IPS DF 6.9 (cell line): Measurements from ENCODE around the gene PTPRN2.
"Not testable (repeated sequence)": the region's sequence is repeated elsewhere in the genome, so short reads cannot be mapped to it uniquely, and the experiment has no call there.

ENCODE experiments used
- DNase-seq: peaks from one replicate; pipeline ENCODE4 v3.0.0-alpha.2; 2013; ENCODE audit warnings: low read depth, low spot score
- H3K27ac ChIP-seq: one replicate; pipeline ENCODE4 v1.5.1; 2013; ENCODE audit warnings: low read length, control low read depth
- H3K27me3 ChIP-seq: 2 replicates; pipeline ENCODE4 v1.6.1; 2013; ENCODE audit warnings: mild to moderate bottlenecking, low read length; ENCODE audit not compliant: control insufficient read depth, insufficient read depth
- H3K36me3 ChIP-seq: 2 replicates; pipeline ENCODE4 v1.6.1; 2013; ENCODE audit warnings: low read length; ENCODE audit not compliant: control insufficient read depth, insufficient read depth
- H3K4me1 ChIP-seq: 2 replicates; pipeline ENCODE4 v1.6.1; 2013; ENCODE audit warnings: low read length; ENCODE audit not compliant: control insufficient read depth, insufficient read depth
- H3K4me3 ChIP-seq: 2 replicates; pipeline ENCODE4 v1.5.1; 2013; ENCODE audit warnings: mild to moderate bottlenecking, low read length
- H3K9me3 ChIP-seq: 2 replicates; pipeline ENCODE4 v1.6.1; 2013; ENCODE audit warnings: low read length, inconsistent platforms; ENCODE audit not compliant: control insufficient read depth, insufficient read depth
- WGBS: extraction: QIAGEN DNeasy Blood & Tissue Kit; methylation state at CpG from one replicate; pipeline ENCODE4 v1.1.7; 2013; ENCODE audit warnings: mixed read lengths, missing lambda C conversion rate; ENCODE audit not compliant: insufficient read length, insufficient coverage; 5-methylcytosine and 5-hydroxymethylcytosine counted together

The PTPRN2 gene

DNA sequence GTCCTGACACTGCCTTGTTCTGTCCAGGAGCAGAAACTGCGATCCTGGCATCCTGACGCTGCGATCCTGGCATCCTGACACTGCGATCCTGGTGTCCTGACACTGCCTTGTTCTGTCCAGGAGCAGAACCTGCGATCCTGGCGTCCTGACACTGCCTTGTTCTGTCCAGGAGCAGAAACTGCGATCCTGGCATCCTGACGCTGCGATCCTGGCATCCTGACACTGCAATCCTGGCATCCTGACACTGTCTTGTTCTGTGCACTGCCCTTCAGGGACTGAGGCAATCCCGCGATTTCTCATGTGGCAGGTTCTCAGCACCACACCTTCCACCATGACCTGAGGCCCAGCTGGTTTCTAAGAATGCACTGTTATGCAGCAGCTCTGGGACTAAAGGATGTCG is 541.4 kb downstream of the PTPRN2 start:
- H3K9me3 ChIP-seq, result peaks cover 23% of the 10 kb centered on the region
- H3K4me1 ChIP-seq, DNase-seq, H3K27me3 ChIP-seq, H3K36me3 ChIP-seq, H3K27ac ChIP-seq, H3K4me3 ChIP-seq: not testable (repeated sequence)
- no CpG with 5 or more reads among the region's 12 CpGs for WGBS

DNA sequence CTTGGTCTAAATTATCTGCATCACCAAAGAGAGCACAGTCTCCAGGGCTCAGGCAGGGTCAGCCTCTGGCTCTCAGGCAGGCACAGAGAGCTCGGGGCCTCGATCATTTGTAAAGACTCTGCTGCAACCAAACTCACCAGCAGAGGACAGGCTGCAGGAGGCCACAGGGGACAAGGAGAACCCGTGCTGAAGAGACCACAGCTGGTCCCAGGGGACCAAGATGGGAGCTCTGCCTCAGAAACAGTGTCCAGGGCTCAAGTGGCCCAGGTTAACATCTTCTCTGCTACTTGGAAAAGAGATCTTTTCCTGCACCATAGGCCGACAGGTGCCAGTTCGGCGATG is 543.2 kb downstream of the PTPRN2 start:
- no peak for DNase-seq
- no CpG with 5 or more reads among the region's 6 CpGs for WGBS
- no peak overlapping the region for H3K4me3 ChIP-seq
- no peak overlapping the region for H3K27ac ChIP-seq
- H3K4me1 ChIP-seq, result no peaks in the 10 kb centered on the region
- peaks cover 20% of the 10 kb centered on the region for H3K9me3 ChIP-seq
- no peaks in the 10 kb centered on the region for H3K27me3 ChIP-seq
- no peaks in the 10 kb centered on the region for H3K36me3 ChIP-seq

DNA sequence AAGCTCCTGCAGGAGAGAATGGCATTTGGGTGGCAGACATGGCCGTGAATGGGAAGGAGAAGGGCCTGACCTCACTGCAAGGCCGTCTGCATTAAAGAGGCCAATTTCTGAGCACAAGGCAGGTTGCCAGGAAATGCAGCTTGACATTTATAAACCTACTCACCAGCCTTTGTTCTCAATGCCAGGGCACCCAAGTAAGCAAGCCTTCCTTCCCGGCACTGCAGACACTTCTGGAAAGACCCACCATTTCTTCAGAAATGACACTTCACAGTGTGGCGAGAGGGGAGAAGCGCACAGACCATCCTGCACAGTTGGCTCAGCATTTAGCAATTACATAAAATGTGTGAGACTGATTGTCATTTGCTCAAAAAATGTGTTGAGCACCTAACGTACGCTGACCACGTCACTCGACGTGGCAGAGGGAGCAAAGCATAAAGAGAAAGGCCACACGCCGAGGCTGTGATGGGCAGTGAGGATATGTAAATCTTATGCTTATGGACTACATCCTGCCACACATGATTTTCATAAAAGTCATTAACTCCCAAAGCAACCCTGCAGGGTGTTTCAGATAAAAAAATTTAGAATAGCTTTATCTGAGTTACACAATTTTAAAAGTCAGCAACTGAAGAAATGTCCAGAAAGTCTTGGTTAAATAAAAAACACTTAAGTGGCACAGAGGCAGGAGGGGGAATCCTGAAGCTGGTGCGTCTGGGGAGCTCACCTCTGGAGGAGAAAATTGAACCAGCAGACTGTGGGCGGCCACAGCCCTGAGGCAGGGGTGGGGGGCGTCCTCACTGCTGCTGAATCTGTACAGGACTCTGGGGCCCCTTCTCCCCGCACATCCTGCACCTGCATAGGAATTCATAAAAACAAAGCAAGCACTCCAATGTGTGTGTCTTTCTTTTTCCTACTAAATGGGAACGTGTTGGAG is 543.8 kb downstream of the PTPRN2 start:
- no CpG with 5 or more reads among the region's 17 CpGs for WGBS
- no peak for DNase-seq
- H3K27ac ChIP-seq, result no peak overlapping the region
- no peaks in the 10 kb centered on the region for H3K27me3 ChIP-seq
- no peak overlapping the region for H3K4me3 ChIP-seq
- no peaks in the 10 kb centered on the region for H3K4me1 ChIP-seq
- peaks cover 19% of the 10 kb centered on the region for H3K9me3 ChIP-seq
- no peaks in the 10 kb centered on the region for H3K36me3 ChIP-seq

DNA sequence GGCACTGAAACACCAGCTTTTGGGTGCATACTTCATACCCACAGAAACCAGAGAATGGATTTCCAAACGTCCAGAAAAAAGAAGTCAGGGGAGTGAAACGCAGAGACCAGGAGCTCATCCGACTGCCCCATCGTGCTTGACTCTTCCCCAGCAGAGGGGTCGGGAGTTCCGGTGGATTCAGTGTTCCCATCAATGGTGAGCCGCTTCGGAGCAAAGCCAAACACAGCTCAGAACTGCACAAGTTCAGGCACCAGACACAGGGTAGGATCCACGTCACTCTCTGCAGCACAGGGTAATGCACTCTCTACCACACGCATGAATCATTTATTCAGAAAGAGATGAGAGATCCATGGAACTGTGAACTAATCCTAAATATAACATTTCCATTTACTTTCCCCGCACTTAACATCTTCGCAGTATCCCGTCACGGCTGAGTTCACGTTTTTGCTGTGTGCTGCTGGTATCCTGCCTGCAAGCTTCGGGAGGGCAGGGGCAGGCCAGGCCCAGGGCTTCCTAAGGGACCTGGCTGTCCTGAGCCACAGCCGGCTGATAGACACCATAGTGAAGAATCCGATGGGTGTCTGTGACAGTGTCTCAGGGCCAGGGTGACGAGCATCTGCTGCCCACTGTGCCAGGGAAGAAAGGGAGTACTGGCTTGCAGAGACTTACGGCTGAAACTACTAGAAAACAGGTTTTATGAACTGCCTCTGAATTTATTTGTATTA is 545.3 kb downstream of the PTPRN2 start:
- Histone ChIP-seq H3K4me1 (no peaks in the 10 kb centered on the region), H3K36me3 (no peaks in the 10 kb centered on the region), H3K27ac (no peak overlapping the region), H3K27me3 (no peaks in the 10 kb centered on the region), H3K4me3 (no peak overlapping the region), H3K9me3 (peaks cover 16% of the 10 kb centered on the region)
- no peak for DNase-seq
- no CpG with 5 or more reads among the region's 20 CpGs for WGBS

DNA sequence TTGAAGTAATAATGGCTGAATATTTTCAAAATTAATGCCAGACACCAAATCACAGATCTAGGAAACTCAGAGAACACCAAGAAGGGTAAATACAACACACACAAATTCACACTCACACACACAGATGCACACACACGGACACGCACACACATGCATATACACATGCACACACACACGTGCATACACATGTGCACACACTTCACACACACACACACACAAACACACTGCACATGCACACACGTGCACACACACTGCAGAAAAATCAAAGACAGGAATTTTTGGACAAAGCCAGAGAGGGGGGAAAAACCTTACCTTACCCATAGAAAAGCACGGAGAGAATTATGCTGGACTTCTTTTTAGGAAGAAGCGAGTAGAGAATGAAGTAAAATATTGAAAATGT is 547.4 kb downstream of the PTPRN2 start:
- H3K9me3 ChIP-seq, result peaks cover 13% of the 10 kb centered on the region
- H3K27me3 ChIP-seq, result no peaks in the 10 kb centered on the region
- no peak overlapping the region for H3K4me3 ChIP-seq
- DNase-seq, result no peak
- H3K27ac ChIP-seq, result no peak overlapping the region
- H3K36me3 ChIP-seq, result no peaks in the 10 kb centered on the region
- WGBS, result no CpG with 5 or more reads among the region's 6 CpGs
- no peaks in the 10 kb centered on the region for H3K4me1 ChIP-seq

DNA sequence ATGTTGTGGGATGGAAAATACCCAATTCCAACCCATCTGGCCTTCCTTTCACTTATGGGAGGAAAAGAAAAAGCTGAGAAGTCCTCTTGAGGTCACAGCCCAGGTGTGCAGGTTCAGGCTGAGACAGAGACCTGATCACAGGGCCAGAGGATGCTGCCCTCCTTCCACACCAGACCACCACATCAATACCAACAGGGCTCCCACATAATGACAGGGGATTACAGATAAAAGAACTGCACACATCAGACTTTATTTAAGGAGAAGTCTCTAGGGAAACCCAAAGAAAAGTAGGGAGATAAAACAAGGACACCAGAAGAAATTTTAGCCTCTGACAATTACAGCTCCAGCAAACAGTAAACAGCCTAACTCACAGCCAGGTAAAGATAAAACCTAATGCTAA is 548.4 kb downstream of the PTPRN2 start:
- Histone ChIP-seq H3K4me1 (no peaks in the 10 kb centered on the region), H3K9me3 (peaks cover 13% of the 10 kb centered on the region), H3K27ac (no peak overlapping the region), H3K27me3 (no peaks in the 10 kb centered on the region), H3K36me3 (no peaks in the 10 kb centered on the region), H3K4me3 (no peak overlapping the region)
- DNase-seq, result no peak

DNA sequence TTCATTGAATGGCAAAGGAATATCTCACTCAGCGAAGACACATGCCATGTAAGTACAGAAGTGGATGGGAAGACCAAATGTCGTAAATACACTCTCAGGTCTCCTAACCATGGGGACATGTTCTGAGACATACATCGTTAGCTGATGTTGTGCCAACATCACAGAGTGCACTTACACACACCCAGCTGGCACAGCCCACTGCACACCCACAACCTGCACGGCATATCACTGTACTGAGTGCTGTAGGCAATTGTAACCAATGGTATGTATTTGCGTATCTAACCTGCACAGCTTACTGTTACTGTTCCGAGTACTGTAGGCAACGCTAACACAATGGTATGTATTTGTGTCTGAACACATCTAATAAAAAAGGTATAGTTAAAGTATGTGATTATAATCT is 550.4 kb downstream of the PTPRN2 start:
- no peak for DNase-seq
- no CpG with 5 or more reads among the region's 7 CpGs for WGBS

DNA sequence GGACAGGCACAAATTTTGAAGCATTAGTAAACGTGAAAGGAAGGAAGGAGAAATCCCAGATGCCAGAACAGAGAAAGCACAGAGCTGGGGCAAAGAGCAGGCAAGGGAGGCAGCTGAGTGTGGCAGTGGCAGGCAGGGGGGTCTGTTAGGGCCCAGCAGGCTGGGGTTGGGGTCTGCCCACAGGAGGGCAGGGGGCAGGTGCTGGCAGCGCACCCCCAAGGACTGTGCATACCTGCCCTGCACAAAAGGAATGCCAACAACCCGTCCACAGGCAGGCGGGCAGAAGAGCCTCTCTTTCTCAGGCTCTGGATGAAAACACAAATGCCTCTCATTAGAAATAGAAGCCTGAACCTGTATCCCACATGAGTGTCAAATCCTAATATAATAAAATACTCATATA is 552.3 kb downstream of the PTPRN2 start:
- H3K36me3 ChIP-seq, result no peaks in the 10 kb centered on the region
- no peaks in the 10 kb centered on the region for H3K27me3 ChIP-seq
- peaks cover 22% of the 10 kb centered on the region for H3K9me3 ChIP-seq
- H3K4me3 ChIP-seq, result no peak overlapping the region
- WGBS, result no CpG with 5 or more reads among the region's 4 CpGs
- no peak overlapping the region for H3K27ac ChIP-seq
- no peaks in the 10 kb centered on the region for H3K4me1 ChIP-seq
- DNase-seq, result no peak

More for the DNA sequence above, 550.4 kb downstream of the PTPRN2 start:
- H3K4me3 ChIP-seq, result no peak overlapping the region
- no peaks in the 10 kb centered on the region for H3K4me1 ChIP-seq
- H3K9me3 ChIP-seq, result peaks cover 22% of the 10 kb centered on the region
- H3K27ac ChIP-seq, result no peak overlapping the region
- H3K36me3 ChIP-seq, result no peaks in the 10 kb centered on the region
- H3K27me3 ChIP-seq, result no peaks in the 10 kb centered on the region

DNA sequence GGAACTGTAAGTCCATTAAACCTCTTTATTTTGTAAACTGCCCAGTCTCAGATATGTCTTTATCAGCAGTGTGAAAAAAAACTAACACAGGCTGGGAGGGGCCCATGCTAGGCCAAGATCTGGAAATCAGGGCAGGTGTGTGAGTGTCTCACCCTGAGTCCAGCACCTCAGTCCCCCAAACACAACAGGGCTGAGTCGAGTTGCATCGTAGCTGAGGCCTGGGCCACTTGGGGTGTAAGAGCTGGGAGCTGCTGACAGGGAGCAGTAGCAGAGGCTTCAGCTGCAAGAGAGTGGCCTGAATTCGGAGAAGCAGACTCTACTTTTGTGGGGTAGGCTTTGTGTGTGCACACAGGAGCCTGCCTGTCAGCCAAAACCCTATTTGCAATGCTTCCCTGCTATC is 553.1 kb downstream of the PTPRN2 start:
- peaks cover 23% of the 10 kb centered on the region for H3K9me3 ChIP-seq
- no peaks in the 10 kb centered on the region for H3K4me1 ChIP-seq
- H3K27me3 ChIP-seq, result no peaks in the 10 kb centered on the region
- no peaks in the 10 kb centered on the region for H3K36me3 ChIP-seq
- no peak overlapping the region for H3K4me3 ChIP-seq
- no CpG with 5 or more reads among the region's 3 CpGs for WGBS
- H3K27ac ChIP-seq, result no peak overlapping the region
- no peak for DNase-seq

DNA sequence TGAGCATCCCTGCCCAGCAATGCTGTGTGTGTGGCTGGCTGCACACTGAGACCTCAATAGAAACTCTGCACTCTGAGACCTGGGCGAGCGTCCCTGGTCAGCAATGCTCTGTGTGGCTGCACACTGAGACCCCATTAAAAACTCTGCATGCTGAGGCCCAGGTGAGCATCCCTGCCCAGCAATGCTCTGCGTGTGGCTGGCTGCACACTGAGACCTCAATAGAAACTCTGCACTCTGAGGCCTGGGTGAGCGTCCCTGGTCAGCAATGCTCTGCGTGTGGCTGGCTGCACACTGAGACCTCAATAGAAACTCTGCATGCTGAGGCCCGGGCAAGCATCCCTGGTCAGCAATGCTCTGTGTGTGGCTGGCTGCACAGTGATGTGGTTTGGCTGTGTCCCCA is 553.7 kb downstream of the PTPRN2 start:
- H3K27me3 ChIP-seq, H3K27ac ChIP-seq, H3K4me1 ChIP-seq, DNase-seq, H3K4me3 ChIP-seq, H3K36me3 ChIP-seq: not testable (repeated sequence)
- H3K9me3 ChIP-seq, result peaks cover 24% of the 10 kb centered on the region
- WGBS, result no CpG with 5 or more reads among the region's 6 CpGs
